ENCODE data around the gene EXOSC5. TPM values are rescaled to one million over a fixed set of nuclear protein-coding genes. Genes with fewer than 3 reads are reported as not detected.
"Not testable (repeated sequence)": the region's sequence is repeated elsewhere in the genome, so short reads cannot be mapped to it uniquely, and the experiment has no call there.

The EXOSC5 gene
- total RNA-seq, 1 donor from 2014 or later: 12.3 TPM

DNA sequence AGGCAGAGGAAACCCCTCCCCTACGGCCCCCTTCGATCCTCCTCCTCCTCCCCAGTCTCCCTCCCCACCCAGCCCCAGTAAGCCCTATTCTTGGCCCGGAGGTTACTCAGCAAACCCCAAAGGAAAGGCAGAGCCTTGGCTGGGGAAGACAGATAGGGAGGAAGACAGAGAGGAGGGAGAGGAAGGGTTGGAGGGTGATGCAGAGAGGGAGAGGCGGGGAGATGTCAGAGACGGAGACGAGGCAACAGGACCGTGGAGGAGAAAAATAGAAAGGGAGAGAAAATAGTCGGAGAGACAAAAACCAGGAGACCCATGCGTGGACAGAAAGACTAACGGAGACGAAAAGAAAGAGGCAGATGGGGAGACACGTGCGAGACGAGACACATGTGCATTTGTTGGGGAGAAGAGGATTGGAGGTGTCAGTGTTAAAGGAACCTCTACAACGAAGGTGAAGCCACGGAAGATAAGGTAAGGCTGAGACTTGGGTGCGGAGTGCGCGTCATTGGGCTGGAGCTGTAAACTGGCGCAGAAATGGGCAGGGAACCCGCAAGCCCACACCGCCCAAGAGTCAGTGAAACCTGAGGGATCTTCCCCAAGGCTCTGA is 46.3 kb downstream of the EXOSC5 start:
- DNase-seq (ENCODE audit: low spot score): no peak

DNA sequence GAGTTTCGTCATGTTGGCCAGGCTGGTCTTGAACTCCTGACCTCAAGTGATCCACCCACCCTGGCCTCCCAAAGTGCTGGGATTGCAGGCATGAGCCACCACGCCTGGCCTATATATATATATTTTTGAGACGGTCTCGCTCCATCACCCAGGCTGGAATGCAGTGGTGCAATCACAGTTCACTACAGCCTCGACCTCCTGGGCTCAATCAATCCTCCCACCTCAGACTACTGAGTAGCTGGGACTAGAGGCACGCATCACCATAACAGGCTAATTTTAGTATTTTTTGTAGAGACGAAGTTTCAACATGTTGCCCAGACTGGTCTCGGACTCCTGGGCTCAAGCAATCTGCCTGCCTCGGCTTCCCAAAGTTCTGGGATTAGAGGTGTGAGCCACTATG is 50.2 kb downstream of the EXOSC5 start:
- not testable (repeated sequence) for DNase-seq (ENCODE audit: low spot score)

GRCh38 chr19:41344162-41344561 is 53.0 kb downstream of the EXOSC5 start:
- DNase-seq (ENCODE audit: low spot score): no peak

DNA sequence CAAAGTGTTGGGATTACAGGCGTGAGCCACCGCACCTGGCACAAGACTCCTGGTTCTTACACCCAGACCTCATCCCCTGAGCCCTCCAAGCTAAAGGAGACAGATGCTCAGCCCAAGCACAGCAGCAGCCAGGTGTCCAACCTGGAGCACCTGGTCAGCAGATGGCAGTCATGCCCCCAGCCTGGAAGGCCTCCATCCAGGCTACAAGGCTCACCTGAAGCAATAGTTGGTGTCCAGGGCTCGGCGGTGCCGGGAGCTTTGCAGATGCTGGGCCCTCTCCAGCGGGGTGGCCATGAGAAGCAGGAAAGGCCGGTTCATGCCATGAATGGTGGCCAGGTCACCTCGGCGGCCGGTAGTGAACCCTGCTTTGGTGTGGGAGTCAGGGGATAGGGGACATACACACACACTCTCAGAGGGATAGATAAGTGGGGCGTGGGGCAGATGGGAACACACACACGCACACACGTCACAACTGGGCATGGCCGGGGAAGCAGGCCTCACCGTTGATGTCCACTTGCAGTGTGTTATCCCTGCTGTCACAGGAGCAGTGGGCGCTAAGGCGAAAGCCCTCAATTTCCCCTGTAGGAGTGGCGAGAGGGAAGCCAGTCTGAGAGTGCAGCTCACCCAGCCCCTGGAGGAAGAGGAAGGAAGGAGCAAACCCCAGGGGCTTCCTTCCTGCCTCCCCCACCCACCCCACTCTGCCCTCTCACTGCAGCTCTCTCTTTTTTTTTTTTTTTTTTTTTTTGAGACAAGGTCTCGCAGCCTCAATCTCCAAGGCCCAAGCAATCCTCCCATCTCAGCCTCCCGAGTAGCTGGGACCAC is 55.3 kb downstream of the EXOSC5 start:
- DNase-seq (ENCODE audit: low spot score): no peak

- DNase-seq (ENCODE audit: low spot score): no peak
These were observed 57.2 kb downstream of the EXOSC5 start for GRCh38 chr19:41339936-41340335.

Other genes starting within 250 kb of the EXOSC5 start
- 90.1 TPM for gene CYP2S1, start 204.1 kb downstream of the EXOSC5 start, total RNA-seq
- 57.3 TPM for gene AXL, start 178.1 kb downstream of the EXOSC5 start, total RNA-seq
- 161 TPM for gene HNRNPUL1, start 133.0 kb downstream of the EXOSC5 start, total RNA-seq
- 26.2 TPM for gene CCDC97, start 87.2 kb downstream of the EXOSC5 start, total RNA-seq
- gene TGFB1, start 43.4 kb downstream of the EXOSC5 start, total RNA-seq: 47.1 TPM
- 12.8 TPM for gene B9D2, start 33.2 kb downstream of the EXOSC5 start, total RNA-seq
- gene TMEM91, start 20.8 kb downstream of the EXOSC5 start, total RNA-seq: 8.6 TPM
- gene BCKDHA, start 459 bp upstream of the EXOSC5 start, total RNA-seq: 26.4 TPM
- 2.4 TPM for gene B3GNT8, start 30.0 kb upstream of the EXOSC5 start, total RNA-seq
- 45.0 TPM for gene DMAC2, start 42.6 kb upstream of the EXOSC5 start, total RNA-seq
- not detected for gene ERICH4, start 45.8 kb upstream of the EXOSC5 start, total RNA-seq
- 2.4 TPM for gene CEACAM21, start 178.8 kb upstream of the EXOSC5 start, total RNA-seq
- 0.35 TPM for gene CEACAM4, start 229.7 kb upstream of the EXOSC5 start, total RNA-seq

Data from mucosa of gallbladder (tissue), 1 donor.